BE2C (cell line): ENCODE results near the gene BYSL.

ENCODE experiments used
- DNase-seq: peaks from one replicate; pipeline ENCODE4 v3.0.0-alpha.2; 2020
- H3K27me3 ChIP-seq: fragments of 250-450 bp; sonication (Bioruptor Pico); 2 replicates; pipeline ENCODE4 v1.5.1; 2020; ENCODE audit warnings: mild to moderate bottlenecking
- H3K36me3 ChIP-seq: fragments of 250-450 bp; sonication (Bioruptor Pico); 2 replicates; pipeline ENCODE4 v1.5.1; 2020; ENCODE audit warnings: mild to moderate bottlenecking
- H3K4me1 ChIP-seq: fragments of 250-450 bp; sonication (Bioruptor Pico); 2 replicates; pipeline ENCODE4 v1.5.1; 2020
- H3K4me3 ChIP-seq: 2 replicates; pipeline ENCODE4 v1.5.1; 2011; ENCODE audit warnings: low read depth, low read length
- H3K9me3 ChIP-seq: fragments of 250-450 bp; sonication (Bioruptor Pico); 2 replicates; pipeline ENCODE4 v1.5.1; 2020
- TF ChIP-seq, protein P1 (sequence below): IDR thresholded peaks from 2 replicates; pipeline ENCODE4 v1.5.1; 2012; ENCODE audit warnings: mild to moderate bottlenecking, low read depth, low read length

Gene BYSL

GRCh38 chr6:41937861-41938574, 16.7 kb downstream of the BYSL start:
- TF ChIP-seq, protein P1, sequence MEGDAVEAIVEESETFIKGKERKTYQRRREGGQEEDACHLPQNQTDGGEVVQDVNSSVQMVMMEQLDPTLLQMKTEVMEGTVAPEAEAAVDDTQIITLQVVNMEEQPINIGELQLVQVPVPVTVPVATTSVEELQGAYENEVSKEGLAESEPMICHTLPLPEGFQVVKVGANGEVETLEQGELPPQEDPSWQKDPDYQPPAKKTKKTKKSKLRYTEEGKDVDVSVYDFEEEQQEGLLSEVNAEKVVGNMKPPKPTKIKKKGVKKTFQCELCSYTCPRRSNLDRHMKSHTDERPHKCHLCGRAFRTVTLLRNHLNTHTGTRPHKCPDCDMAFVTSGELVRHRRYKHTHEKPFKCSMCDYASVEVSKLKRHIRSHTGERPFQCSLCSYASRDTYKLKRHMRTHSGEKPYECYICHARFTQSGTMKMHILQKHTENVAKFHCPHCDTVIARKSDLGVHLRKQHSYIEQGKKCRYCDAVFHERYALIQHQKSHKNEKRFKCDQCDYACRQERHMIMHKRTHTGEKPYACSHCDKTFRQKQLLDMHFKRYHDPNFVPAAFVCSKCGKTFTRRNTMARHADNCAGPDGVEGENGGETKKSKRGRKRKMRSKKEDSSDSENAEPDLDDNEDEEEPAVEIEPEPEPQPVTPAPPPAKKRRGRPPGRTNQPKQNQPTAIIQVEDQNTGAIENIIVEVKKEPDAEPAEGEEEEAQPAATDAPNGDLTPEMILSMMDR: no peak
- no peak for DNase-seq
- Histone ChIP-seq H3K4me1 (no peaks in the 10 kb centered on the region), H3K36me3 (peaks cover 26% of the 10 kb centered on the region), H3K4me3 (no peak overlapping the region), H3K27me3 (no peaks in the 10 kb centered on the region), H3K9me3 (no peaks in the 10 kb centered on the region)

GRCh38 chr6:41938590-41939175, 17.4 kb downstream of the BYSL start:
- no peak overlapping the region for H3K4me3 ChIP-seq
- TF ChIP-seq, protein P1: no peak
- no peaks in the 10 kb centered on the region for H3K4me1 ChIP-seq
- no peaks in the 10 kb centered on the region for H3K27me3 ChIP-seq
- H3K9me3 ChIP-seq: no peaks in the 10 kb centered on the region
- DNase-seq: no peak
- peaks cover 21% of the 10 kb centered on the region for H3K36me3 ChIP-seq

DNA sequence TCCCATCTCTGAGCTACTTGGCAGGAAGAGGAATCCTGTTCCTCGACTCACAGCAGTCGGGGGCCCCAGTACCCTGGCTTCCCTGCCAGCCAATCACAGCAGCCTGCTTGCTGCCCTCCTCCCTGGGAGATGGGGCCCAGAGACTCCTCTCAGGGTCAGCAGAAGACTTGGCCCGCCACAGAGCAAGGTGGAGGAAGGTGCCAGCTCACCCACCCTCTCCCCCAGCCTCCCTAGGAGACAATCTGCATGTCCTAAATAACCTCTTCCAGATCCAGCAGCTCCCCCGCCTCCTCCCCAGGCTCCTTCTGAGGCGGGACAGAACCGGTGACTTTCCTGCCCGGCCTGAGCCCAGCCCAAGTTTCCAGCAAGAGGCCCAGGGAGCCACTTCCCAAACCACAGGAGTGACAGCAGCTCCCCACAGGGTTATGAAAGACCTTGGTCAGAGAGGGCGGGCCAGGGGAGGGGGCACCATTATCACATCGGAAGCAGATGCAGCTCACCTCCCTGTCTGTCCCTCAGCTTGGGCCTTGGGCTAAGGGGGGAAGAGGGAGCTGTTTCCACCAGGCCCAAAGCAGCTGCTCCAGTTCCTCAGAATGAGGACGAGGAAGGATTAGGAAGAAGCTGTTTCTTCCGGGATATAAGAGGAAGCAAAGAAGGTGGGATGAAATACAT, 18.0 kb downstream of the BYSL start:
- TF ChIP-seq, protein P1: no peak

DNA sequence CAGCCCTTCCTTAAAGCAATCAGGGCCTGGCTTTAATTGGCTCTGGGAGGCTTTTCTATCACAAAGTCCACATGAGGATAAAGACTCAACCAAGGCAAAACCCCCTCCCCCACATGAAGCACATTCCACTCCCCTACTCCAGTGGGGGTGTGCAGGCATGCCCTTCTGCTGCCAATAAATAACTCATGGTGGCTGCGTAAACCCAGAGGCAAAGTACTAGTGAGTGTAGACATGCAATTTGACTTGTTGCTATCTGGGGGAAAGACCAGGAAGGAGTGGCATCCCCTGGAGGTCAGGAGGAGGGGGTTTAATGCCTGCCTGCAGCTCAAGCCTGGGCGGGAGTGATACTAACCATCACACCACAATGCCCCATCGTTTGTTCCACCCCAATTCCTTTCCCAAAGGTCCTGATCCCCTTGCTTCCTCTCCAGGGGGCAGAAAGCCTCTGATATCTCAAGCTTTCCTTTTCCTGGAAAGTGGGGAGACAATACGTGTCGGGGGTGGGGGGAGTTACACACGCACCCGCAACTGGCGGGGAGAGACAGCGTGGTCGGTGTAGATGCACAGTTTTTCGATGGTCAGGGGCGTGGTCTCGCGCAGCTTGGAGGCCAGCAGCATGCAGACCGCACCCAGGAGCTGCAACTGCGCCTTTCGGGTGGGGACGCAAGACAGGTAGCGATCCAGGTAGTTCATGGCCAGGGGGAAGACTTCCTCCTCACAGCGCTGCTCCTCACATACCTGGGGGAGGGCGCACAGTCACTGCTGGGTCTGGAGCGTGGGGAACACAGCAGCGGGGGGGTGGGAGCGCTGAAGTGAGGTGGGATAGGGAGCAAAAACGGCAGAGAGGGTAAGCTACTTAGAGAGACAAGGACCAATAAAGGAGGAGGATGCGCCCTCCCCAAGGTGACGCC, 18.8 kb downstream of the BYSL start:
- Histone ChIP-seq H3K27me3 (no peaks in the 10 kb centered on the region), H3K9me3 (no peaks in the 10 kb centered on the region), H3K4me3 (peak overlapping the region; percentile 92), H3K4me1 (no peaks in the 10 kb centered on the region), H3K36me3 (peaks cover 8% of the 10 kb centered on the region)
- no peak for DNase-seq
- TF ChIP-seq, protein P1: no peak

More for the DNA sequence above, 18.0 kb downstream of the BYSL start:
- no peaks in the 10 kb centered on the region for H3K27me3 ChIP-seq
- H3K4me3 ChIP-seq: peak overlapping the region; percentile 11; the same call in 1 of the 2 replicates
- H3K4me1 ChIP-seq: no peaks in the 10 kb centered on the region
- peaks cover 15% of the 10 kb centered on the region for H3K36me3 ChIP-seq
- DNase-seq: no peak
- no peaks in the 10 kb centered on the region for H3K9me3 ChIP-seq

- peak; percentile 38 for DNase-seq
- H3K4me3 ChIP-seq: peak overlapping the region; percentile 92
- no peaks in the 10 kb centered on the region for H3K27me3 ChIP-seq
- peaks cover 1% of the 10 kb centered on the region for H3K36me3 ChIP-seq
- no peaks in the 10 kb centered on the region for H3K4me1 ChIP-seq
- no peaks in the 10 kb centered on the region for H3K9me3 ChIP-seq
- TF ChIP-seq, protein P1: no peak
Measured at GRCh38 chr6:41940759-41941279, 19.5 kb downstream of the BYSL start.
